HG03135 (cell line): ENCODE measurements around the gene COA3.

Experiments used
- ATAC-seq: cut with Tn5 transposase; IDR thresholded peaks from one replicate; pipeline ENCODE4 v1.9.1; 2021; ENCODE audit warnings: mild to moderate bottlenecking, moderate library complexity; ENCODE audit not compliant: unreplicated experiment

COA3 gene, protein sequence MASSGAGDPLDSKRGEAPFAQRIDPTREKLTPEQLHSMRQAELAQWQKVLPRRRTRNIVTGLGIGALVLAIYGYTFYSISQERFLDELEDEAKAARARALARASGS

GRCh38 chr17:42798383-42799380 is at the start of gene COA3, which contains the start of gene CNTD1:
Gene COA3 (minus strand): TSS chr17:42798704. CDS start chr17:42798681, 23 bp downstream.
Gene CNTD1 (plus strand): TSS chr17:42798861. CDS start chr17:42799068, 207 bp downstream.
- peak; percentile 90 for ATAC-seq

GRCh38 chr17:42848093-42848492 is 49.6 kb upstream of the COA3 start:
- no peak for ATAC-seq

DNA sequence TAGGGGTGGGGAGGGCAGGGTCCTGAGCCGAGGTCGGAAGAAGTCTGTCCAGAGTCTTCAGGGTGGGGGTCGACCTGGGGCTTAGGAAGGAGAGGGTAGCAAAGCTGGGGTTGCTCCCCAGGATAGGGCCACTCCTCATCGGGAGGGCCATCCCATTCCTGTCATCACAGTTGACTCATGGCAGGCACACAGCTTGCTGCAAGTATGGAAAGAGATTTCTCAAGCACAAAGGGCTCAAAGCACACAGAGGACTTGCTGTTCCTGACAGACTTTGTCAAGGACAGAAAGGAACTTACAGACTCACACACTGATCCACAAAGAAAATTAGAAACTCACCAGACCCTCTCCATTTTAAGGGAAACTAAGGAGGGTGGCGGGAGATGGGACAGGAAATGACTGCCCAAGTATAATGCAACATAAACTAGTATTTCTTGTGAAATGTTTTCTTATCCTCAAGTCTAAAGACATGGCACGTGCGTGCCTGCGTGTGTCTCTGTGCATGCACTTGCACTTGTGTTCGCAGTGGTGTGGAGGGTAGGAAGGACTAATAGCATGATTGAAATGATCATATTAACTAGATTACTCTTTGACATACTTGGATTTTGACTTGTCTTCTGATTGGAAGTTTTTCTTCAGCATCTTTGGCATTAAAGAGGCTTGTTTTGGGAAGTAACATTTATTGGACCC is 48.2 kb upstream of the COA3 start:
- ATAC-seq = no peak

- no peak for ATAC-seq
These were observed 47.6 kb upstream of the COA3 start for GRCh38 chr17:42845918-42846593.

GRCh38 chr17:42845556-42845917 is 47.0 kb upstream of the COA3 start:
- no peak for ATAC-seq

DNA sequence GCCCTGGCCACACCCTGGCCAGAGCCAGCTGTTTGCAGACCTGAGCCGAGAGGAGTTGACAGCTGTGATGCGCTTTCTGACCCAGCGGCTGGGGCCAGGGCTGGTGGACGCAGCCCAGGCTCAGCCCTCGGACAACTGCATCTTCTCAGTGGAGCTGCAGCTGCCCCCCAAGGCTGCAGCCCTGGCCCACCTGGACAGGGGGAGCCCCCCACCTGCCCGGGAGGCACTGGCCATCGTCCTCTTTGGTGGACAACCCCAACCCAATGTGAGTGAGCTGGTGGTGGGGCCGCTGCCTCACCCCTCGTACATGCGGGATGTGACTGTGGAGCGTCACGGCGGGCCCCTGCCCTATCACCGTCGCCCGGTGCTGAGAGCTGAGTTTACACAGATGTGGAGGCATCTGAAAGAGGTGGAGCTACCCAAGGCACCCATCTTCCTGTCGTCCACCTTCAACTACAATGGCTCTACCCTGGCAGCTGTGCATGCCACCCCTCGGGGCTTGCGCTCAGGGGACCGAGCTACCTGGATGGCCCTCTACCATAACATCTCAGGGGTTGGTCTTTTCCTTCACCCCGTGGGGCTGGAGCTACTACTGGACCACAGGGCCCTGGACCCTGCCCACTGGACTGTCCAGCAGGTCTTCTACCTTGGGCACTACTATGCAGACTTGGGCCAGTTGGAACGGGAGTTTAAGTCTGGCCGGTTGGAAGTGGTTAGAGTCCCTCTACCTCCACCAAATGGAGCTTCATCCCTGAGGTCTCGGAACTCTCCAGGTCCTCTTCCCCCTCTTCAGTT is 46.5 kb upstream of the COA3 start:
- no peak for ATAC-seq

GRCh38 chr17:42844271-42844670 is 45.8 kb upstream of the COA3 start, which contains the start of gene AOC2:
Gene AOC2 (plus strand): TSS chr17:42844580. CDS start chr17:42844627, 47 bp downstream.
- no peak for ATAC-seq

DNA sequence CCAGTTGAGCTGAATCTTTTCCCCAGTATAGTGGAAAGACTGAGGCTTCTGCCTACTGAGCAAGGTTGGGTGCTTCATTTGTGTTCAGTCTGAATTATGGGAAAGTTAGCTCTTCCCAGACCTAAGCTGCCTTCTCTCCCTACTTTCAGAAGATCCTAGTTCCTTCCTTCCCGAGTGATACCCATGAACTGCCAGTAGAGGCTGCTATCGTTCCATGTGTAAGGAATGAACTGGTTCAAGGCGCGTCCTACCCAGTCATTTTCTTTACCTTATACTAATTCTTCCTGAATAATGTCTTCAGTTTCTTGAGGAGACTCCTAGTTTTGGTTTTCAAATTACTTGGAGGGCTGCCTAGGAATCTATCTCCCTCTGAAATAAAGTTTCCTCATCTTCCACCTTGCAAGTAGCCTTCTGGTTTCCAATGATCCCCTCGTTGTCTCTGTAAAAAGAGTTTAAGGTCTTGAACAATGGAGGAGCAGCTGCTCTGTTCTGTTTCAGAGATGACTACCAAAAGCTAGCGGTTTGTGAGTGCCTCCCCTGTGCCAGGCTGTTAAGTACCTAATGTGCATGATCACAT is 44.9 kb upstream of the COA3 start:
- ATAC-seq = no peak

DNA sequence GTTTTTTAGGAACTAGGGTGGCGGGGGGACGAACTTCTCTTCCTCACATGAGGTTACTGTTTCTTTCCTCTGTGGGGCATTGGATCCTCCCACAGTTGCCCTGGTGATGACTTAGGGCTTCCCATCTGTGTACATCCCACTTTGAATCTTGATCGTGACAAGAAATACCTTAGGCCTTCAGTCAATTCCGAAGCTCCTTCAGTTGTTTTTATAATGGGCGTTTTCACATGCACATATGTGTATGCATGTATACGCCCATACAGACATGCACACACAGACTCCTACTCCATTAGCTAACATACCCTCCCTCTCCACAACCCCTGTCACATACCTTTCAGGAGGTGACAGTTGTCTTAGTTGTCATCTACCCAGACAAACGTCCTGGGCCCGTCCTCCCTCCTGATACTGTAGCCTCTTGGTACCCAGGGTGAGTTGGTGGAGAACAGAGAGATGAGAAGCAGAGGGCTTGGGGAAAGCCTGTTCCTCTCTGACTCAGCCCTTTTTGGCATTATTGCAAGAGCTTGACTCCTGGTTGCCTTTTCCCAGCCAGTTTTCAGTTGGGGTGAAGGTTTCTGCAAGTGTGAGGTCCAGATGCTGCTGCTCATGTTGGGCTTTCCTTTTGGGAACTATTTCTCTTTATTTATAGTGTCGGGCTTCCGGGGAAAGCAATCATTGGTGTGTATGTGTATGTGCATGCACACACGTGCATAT is 43.6 kb upstream of the COA3 start:
- ATAC-seq = no peak

DNA sequence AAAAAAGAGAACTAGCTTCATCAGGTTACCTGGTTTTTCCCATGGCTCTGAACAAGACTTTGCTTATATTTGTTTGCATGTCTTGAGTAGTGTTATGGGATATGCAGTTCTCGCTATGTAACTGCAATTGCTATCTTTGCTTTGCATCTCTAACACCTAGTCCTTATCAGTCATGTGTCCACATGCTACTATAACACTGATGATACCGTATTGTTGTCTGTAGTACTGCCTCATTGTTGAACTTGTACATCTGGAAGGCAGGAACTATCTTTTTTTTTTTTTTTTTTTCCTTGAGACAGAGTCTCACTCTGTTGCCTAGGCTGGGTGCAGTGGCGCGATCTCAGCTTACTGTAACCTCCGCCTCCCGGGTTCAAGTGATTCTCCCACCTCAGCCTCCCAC is 37.2 kb upstream of the COA3 start:
- no peak for ATAC-seq

DNA sequence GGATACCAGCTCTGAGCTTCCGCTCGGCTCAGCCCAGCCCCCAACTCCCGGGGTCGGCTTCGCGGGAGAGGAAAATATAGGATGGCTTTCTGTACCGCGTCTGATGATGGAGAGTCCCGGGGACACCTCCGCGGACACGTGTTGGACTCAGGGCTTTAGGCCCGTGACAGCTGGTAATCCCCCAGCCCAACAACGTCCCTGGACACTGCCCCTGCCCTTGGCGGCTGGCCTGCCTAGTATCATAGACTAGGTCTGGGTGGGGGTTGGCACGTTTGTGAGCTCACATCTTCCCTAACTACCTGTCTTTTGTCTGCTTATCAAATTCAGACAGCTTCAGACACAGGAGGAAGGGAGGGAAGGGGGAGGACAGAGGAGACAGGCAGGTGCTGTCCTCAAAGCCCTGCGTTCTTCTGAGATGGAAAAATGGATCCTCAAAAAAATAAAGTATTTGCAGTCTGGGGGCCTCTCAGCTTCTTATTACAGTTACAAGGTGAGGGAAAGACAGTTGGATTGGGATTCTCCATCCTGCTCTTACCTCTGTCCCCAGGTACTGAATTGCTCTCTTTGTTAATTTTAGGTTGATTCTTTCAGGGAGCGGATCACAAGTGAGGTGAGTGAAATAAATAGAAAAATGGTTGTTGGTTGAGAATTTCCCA is 35.4 kb upstream of the COA3 start:
- ATAC-seq = peak; percentile 21

DNA sequence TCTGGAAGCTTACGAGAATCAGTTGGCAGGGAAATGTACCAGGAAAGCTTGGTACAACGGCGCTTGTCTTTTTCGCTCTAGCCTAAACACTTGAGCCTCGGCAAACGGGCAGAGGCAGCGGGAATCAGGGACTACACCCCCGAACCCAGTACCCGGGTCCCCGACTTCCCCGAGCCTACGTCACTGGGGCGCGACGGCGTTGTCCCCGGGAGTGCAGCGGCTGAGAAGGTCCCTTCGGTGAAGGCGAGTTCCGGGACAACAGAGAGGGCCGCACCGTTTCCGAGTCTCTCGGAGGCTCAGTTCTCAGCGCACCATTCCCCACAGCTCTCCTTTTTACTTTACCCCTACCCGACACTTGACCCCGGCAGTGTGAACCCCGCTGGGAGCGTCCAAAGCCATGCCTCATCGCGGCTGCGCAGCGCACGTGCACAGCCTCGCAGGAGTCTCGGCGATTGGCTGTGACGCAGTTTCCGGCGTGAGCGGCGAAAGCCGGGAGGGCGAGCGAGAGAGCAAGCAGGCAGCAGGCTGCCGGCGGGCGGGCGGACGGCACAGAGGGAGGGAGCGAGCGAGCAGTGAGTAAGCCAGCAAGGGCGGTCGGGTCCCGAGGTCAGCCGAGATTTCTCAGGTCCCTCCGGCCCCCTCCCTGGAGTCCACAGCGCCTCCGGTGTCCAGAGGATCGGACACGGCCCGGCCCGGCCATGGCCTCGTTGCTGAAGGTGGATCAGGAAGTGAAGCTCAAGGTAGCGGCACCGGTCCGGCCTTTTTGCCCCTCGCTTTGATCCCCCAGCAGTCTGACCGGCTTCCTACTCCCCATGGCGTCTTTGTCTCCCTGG is 34.6 kb upstream of the COA3 start, which contains the start of gene PSME3:
Gene PSME3, plus strand, starts transcription at position 464 of the 833 bp plus-strand sequence. Its CDS starts 235 bp downstream, at position 699.
- peak; percentile 65 for ATAC-seq

DNA sequence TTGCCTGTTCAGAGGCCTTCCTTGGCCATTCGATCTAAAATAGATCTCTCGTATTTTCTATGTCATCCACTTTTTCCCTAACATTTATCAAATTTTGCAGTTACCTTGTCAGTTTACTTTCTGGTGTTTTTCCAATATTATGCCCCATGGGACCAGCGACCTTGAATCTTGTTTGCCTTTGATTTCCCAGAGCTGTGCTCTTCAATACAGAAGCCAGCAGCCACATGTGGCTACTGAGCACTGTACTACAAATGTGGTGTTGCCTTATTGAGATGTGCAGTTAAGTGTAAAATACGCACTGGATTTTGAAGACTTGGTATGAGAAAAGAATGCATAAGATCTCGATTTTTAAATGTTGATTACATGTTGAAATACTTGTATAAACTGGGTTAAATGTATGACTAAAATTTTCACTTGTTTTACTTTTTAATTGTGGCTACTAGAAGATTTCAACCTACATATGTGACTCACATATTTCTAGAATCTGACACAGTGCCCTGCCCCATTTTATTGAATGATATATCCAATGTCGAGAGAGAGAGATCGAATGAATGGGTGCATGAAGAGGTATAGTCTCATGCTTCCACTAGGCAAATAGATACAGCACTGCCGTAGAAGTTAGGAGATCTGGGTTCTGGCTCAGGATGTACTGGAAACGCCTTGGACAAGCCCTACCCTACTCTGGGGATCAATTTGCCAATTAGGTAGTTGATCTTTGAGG is 33.9 kb upstream of the COA3 start:
- peak; percentile 10 for ATAC-seq

DNA sequence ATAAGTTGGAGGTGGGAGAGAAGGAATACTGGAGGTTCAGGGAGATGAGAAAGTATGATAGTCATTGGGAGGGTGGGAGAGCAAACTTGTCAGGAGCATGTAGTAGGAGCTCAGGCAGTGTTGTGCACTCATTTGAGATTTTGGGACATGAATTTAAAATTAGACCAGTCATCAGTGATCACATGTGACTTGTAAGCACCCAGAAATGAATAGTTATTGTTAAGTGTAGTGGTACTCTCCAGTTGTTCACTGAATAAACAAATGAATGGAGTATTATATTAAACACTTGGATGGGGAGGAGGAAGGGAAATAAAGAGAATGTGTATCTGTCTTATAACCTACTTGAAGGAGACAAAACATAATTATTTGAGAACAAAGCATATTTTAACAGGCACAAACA is 32.5 kb upstream of the COA3 start:
- ATAC-seq = no peak

GRCh38 chr17:42827472-42827871 is 29.0 kb upstream of the COA3 start:
- ATAC-seq = no peak

GRCh38 chr17:42821176-42821575 is 22.7 kb upstream of the COA3 start:
- ATAC-seq = no peak

DNA sequence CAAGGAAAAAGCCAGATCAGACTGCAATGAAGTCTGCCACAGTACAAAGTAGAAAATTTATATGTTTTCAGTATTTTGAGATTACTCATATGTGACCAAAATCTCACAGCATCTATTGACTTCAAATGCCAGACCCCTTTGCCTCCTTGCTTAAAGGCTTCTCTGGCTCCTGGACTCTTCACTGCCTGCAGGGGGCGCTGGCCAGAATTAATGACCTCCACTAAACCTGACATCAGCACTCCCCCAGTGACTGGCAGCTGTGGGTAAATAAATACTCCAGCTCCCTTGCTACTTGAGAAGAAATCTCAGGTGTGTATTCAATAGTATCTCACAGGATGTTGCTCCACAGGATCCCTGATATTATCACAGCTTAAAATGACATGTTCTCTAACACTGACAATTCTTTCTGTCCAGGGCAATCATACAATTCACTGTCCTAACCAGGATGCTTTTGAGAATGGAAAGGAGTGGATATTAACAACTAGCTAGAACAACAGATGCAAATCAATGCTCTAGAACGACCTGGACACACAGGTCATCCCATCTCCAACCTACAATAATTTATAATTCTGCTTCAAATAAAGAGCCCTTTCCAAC is 21.5 kb upstream of the COA3 start:
- ATAC-seq = no peak
